Measurements from ENCODE around the gene GH1.

DNA sequence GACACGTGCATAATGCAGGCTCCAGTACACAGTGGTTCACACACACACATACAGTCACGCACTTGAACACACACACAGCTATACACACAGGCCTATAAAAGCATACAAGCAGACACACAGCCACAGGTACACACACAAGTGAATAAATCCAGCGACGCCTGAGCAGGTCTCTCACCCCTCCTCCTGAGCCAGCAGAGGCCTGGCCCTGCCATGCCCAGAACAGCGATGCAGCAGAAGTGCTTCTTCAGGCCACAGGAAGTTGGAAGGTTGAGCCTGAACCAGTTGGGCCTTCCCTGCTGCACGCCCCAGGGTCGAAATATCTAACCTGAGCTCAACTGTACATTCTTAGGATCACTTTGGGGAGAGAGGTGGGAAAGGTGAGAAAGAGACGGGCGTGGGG, 20.8 kb upstream of the GH1 start:
- TF ChIP-seq CTCF (conservative IDR thresholded peaks at IDR 0.05; ENCODE audit: low read length) (no peak), EZH2phosphoT487 (IDR thresholded peaks at IDR 0.05; ENCODE audit: borderline replicate concordance) (no peak)
